HuH-7 (cell line): ENCODE measurements around the gene NKX6-1.

ENCODE experiments used
- DNase-seq: peaks from one replicate; pipeline ENCODE4 v3.0.0; 2011; ENCODE audit warnings: low spot score

Gene NKX6-1

GRCh38 chr4:84498203-84498934 lies 723 bp downstream of the NKX6-1 start:
- DNase-seq: no peak

- no peak for DNase-seq
Measured at GRCh38 chr4:84497504-84498202, 1.4 kb downstream of the NKX6-1 start.

GRCh38 chr4:84496706-84497503 lies 2.2 kb downstream of the NKX6-1 start:
- no peak for DNase-seq

GRCh38 chr4:84496331-84496705 lies 2.8 kb downstream of the NKX6-1 start:
- no peak for DNase-seq

- no peak for DNase-seq
Measured at GRCh38 chr4:84495794-84496261, 3.3 kb downstream of the NKX6-1 start.

- no peak for DNase-seq
Measured at GRCh38 chr4:84495118-84495793, 3.8 kb downstream of the NKX6-1 start.

- no peak for DNase-seq
Measured at GRCh38 chr4:84494531-84494930, 4.6 kb downstream of the NKX6-1 start.

GRCh38 chr4:84494076-84494475 lies 5.0 kb downstream of the NKX6-1 start:
- DNase-seq: no peak

GRCh38 chr4:84493092-84493850 lies 5.8 kb downstream of the NKX6-1 start:
- DNase-seq: peak; percentile 52

- no peak for DNase-seq
Measured at GRCh38 chr4:84492737-84493091, 6.4 kb downstream of the NKX6-1 start.

- DNase-seq: no peak
Measured at GRCh38 chr4:84492290-84492689, 6.8 kb downstream of the NKX6-1 start.

GRCh38 chr4:84491481-84491880 lies 7.6 kb downstream of the NKX6-1 start:
- no peak for DNase-seq

GRCh38 chr4:84490663-84491062 lies 8.4 kb downstream of the NKX6-1 start:
- DNase-seq: no peak

GRCh38 chr4:84484236-84484635 lies 14.9 kb downstream of the NKX6-1 start:
- DNase-seq: no peak

GRCh38 chr4:84483688-84484087 lies 15.4 kb downstream of the NKX6-1 start:
- DNase-seq: no peak

GRCh38 chr4:84482564-84483563 lies 16.2 kb downstream of the NKX6-1 start:
- no peak for DNase-seq

- DNase-seq: no peak
Measured at GRCh38 chr4:84481860-84482245, 17.2 kb downstream of the NKX6-1 start.

GRCh38 chr4:84481077-84481859 lies 17.8 kb downstream of the NKX6-1 start:
- DNase-seq: no peak

- DNase-seq: no peak
Measured at GRCh38 chr4:84480082-84480481, 19.0 kb downstream of the NKX6-1 start.
